Endothelial cell of umbilical vein (primary cell): ENCODE results near the gene DUOXA1.

Experiments used
- EZH2 ChIP-seq: IDR thresholded peaks from 2 replicates; pipeline ENCODE4 v1.6.1; 2012; ENCODE audit warnings: borderline replicate concordance, low read depth, mild to moderate bottlenecking, moderate library complexity, low read length, inconsistent platforms; ENCODE audit not compliant: severe bottlenecking
- FOS ChIP-seq: IDR thresholded peaks from 2 replicates; pipeline ENCODE4 v1.6.1; 2011; ENCODE audit warnings: mild to moderate bottlenecking, low read length, moderate library complexity, borderline replicate concordance; ENCODE audit not compliant: insufficient read depth
- GATA2 ChIP-seq: IDR thresholded peaks from 2 replicates; pipeline ENCODE4 v1.7.0; 2011; ENCODE audit warnings: low read depth, mild to moderate bottlenecking, moderate library complexity, mixed read lengths, low read length; ENCODE audit not compliant: insufficient read length, insufficient read depth
- JUN ChIP-seq: IDR thresholded peaks from 2 replicates; pipeline ENCODE4 v1.6.1; 2011; ENCODE audit warnings: borderline replicate concordance, low read depth; ENCODE audit not compliant: insufficient read length, insufficient read depth
- MAX ChIP-seq: IDR thresholded peaks from 2 replicates; pipeline ENCODE4 v1.6.1; 2011; ENCODE audit not compliant: insufficient read depth, insufficient read length
- MYC ChIP-seq: IDR thresholded peaks from one replicate; pipeline ENCODE4 v1.6.1; 2011; ENCODE audit warnings: mild to moderate bottlenecking, low read depth, low read length
- POLR2A ChIP-seq: IDR thresholded peaks from 2 replicates; pipeline ENCODE4 v1.6.1; 2012; ENCODE audit warnings: low read depth, mild to moderate bottlenecking, control low read depth, low read length
- POLR2AphosphoS5 ChIP-seq: IDR thresholded peaks from 2 replicates; pipeline ENCODE4 v1.6.1; 2012; ENCODE audit warnings: low read depth, mild to moderate bottlenecking, control low read depth, low read length, moderate library complexity; ENCODE audit not compliant: insufficient read depth
- TF ChIP-seq, protein P1 (sequence below), 2 donors: IDR thresholded peaks; 1 replicate in 1 of 2; 2 replicates in 1 of 2; pipeline ENCODE4 v1.5.1; 2011; ENCODE audit warnings: low read length in 2 of 2, mild to moderate bottlenecking in 2 of 2, moderate library complexity in 2 of 2, control low read depth in 1 of 2, inconsistent platforms in 1 of 2, low read depth in 1 of 2; ENCODE audit not compliant: insufficient read depth in 1 of 2; ENCODE audit errors: extremely low read depth in 1 of 2

GRCh38 chr15:45138814-45139765, 9.4 kb upstream of the DUOXA1 start:
- TF ChIP-seq, protein P1, sequence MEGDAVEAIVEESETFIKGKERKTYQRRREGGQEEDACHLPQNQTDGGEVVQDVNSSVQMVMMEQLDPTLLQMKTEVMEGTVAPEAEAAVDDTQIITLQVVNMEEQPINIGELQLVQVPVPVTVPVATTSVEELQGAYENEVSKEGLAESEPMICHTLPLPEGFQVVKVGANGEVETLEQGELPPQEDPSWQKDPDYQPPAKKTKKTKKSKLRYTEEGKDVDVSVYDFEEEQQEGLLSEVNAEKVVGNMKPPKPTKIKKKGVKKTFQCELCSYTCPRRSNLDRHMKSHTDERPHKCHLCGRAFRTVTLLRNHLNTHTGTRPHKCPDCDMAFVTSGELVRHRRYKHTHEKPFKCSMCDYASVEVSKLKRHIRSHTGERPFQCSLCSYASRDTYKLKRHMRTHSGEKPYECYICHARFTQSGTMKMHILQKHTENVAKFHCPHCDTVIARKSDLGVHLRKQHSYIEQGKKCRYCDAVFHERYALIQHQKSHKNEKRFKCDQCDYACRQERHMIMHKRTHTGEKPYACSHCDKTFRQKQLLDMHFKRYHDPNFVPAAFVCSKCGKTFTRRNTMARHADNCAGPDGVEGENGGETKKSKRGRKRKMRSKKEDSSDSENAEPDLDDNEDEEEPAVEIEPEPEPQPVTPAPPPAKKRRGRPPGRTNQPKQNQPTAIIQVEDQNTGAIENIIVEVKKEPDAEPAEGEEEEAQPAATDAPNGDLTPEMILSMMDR (IDR thresholded peaks at IDR 0.05; ENCODE audit: extremely low read depth in 1 of 2, insufficient read depth in 1 of 2, low read depth in 1 of 2, low read length in 2 of 2), result no peak
- TF ChIP-seq POLR2A (no peak), EZH2 (no peak), MYC (no peak), JUN (no peak), POLR2AphosphoS5 (no peak), MAX (no peak), FOS (no peak), GATA2 (no peak)
